A673 (cell line): ENCODE results near the gene CDPF1. TPM values are rescaled to one million over a fixed set of nuclear protein-coding genes. Genes with fewer than 3 reads are reported as not detected.

Source experiments
- BruUV-seq: library from RNA; stranded (reverse); fragments of 400-500 nt; replicated peaks from 2 replicates; lab custom pipeline; 2021; lab: Mats Ljungman, UMichigan
- CTCF ChIA-PET: fragments of 300-600 bp; sonication (Branson Sonifier 250); formaldehyde crosslinking; loops from one replicate; lab custom pipeline; 2022; ENCODE audit warnings: antibody characterized with exemption; lab: Charles Lee
- POLR2A ChIA-PET: fragments of 300-600 bp; sonication (Branson Sonifier 250); formaldehyde crosslinking; loops from one replicate; lab custom pipeline; 2022; ENCODE audit warnings: antibody characterized with exemption; ENCODE audit not compliant: low non-redundant PET; lab: Charles Lee
- DNase-seq: peaks from one replicate; pipeline ENCODE4 v3.0.0-alpha.2; 2015; ENCODE audit warnings: low spot score
- H3K27ac ChIP-seq: fragments of 200-600 bp; sonication (generic); 2 replicates; pipeline ENCODE4 v1.5.1; 2016; ENCODE audit warnings: mixed run types, low read depth, mild to moderate bottlenecking, mixed read lengths, antibody characterized with exemption, low read length; ENCODE audit not compliant: poor library complexity, severe bottlenecking
- H3K27me3 ChIP-seq: fragments of 200-600 bp; sonication (generic); replicated peaks from 2 replicates; pipeline ENCODE4 v1.6.1; 2017; ENCODE audit warnings: mixed run types, low read depth, mild to moderate bottlenecking, mixed read lengths, antibody characterized with exemption, low read length; ENCODE audit not compliant: insufficient read depth, poor library complexity
- H3K36me3 ChIP-seq: fragments of 200-600 bp; sonication (generic); 2 replicates; pipeline ENCODE4 v1.6.1; 2016; ENCODE audit warnings: mixed run types, mild to moderate bottlenecking, mixed read lengths, antibody characterized with exemption, low read length; ENCODE audit not compliant: insufficient read depth, poor library complexity, severe bottlenecking
- H3K4me1 ChIP-seq: fragments of 200-600 bp; sonication (generic); 2 replicates; pipeline ENCODE4 v1.6.1; 2017; ENCODE audit warnings: mixed run types, mild to moderate bottlenecking, mixed read lengths, antibody characterized with exemption, low read length; ENCODE audit not compliant: insufficient read depth, poor library complexity, severe bottlenecking
- H3K4me3 ChIP-seq: fragments of 200-600 bp; sonication (generic); 2 replicates; pipeline ENCODE4 v1.5.1; 2016; ENCODE audit warnings: low read depth, mixed run types, mild to moderate bottlenecking, mixed read lengths, low read length; ENCODE audit not compliant: poor library complexity, severe bottlenecking
- H3K9me3 ChIP-seq: fragments of 200-600 bp; sonication (generic); 2 replicates; pipeline ENCODE4 v1.6.1; 2016; ENCODE audit warnings: mixed run types, low read depth, mild to moderate bottlenecking, mixed read lengths, antibody characterized with exemption, low read length; ENCODE audit not compliant: poor library complexity, severe bottlenecking
- EZH2 ChIP-seq: fragments of 200-600 bp; sonication (generic); IDR thresholded peaks from 2 replicates; pipeline ENCODE4 v1.6.1; 2017; ENCODE audit warnings: borderline replicate concordance, low read depth, mild to moderate bottlenecking, mixed read lengths, antibody characterized with exemption, low read length; ENCODE audit not compliant: poor library complexity, severe bottlenecking
- intact Hi-C: fragments of 100-400 bp; cut with micrococcal nuclease; formaldehyde crosslinking; loops from one replicate; pipeline ENCODE4 v1.10.0; 2022; ENCODE audit not compliant: unreplicated experiment
- total RNA-seq: library from RNA; stranded (reverse); gene quantifications from 2 replicates; pipeline ENCODE4 v1.2.3, GENCODE V29; 2021
- TF ChIP-seq, protein P1 (sequence below): fragments of 300-800, 200-600 bp; sonication (generic); conservative IDR thresholded peaks from 2 replicates; pipeline ENCODE4 v1.5.1; 2017; ENCODE audit warnings: low read depth, mild to moderate bottlenecking, antibody characterized with exemption, low read length, moderate library complexity, mixed read lengths

CDPF1 gene
- total RNA-seq, 1 experiment from 2014 or later, result 7.0 TPM

GRCh38 chr22:46233231-46233630 is 16.9 kb downstream of the CDPF1 start:
- TF ChIP-seq, protein P1, sequence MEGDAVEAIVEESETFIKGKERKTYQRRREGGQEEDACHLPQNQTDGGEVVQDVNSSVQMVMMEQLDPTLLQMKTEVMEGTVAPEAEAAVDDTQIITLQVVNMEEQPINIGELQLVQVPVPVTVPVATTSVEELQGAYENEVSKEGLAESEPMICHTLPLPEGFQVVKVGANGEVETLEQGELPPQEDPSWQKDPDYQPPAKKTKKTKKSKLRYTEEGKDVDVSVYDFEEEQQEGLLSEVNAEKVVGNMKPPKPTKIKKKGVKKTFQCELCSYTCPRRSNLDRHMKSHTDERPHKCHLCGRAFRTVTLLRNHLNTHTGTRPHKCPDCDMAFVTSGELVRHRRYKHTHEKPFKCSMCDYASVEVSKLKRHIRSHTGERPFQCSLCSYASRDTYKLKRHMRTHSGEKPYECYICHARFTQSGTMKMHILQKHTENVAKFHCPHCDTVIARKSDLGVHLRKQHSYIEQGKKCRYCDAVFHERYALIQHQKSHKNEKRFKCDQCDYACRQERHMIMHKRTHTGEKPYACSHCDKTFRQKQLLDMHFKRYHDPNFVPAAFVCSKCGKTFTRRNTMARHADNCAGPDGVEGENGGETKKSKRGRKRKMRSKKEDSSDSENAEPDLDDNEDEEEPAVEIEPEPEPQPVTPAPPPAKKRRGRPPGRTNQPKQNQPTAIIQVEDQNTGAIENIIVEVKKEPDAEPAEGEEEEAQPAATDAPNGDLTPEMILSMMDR, result no peak
- no peak for TF ChIP-seq EZH2
- no TSS peak for BruUV-seq
- peak; percentile 67 for DNase-seq

DNA sequence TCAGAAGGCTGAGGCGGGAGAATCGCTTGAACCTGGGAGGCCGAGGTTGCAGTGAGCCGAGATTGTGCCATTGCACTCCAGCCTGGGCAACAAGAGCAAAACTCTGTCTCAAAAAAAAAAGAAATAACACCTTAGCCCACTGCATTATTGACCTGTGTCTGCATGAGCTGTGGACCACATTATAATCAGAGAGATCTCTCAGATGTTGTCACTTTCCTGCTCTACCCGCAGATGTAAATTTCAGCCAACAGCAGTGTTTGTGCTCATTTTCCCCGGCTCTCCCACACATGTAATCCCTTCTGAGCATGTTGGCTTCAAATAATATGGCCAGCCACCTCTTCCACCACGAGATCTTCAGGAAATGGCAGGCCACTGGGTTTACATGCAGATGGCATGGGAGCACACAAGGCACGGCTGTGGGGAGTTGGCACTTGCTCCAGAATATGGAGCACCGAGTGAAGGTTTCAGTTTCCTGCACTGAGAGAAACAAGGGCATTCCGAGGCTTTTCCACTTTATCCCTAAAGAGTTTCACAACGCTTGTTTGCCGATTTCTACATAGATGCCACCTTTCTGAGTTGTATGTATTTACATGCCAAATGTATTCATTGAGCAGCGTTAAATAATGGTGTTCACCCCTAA is 19.7 kb downstream of the CDPF1 start:
- CTCF ChIA-PET, result no interaction called here
- BruUV-seq, result no TSS peak
- POLR2A ChIA-PET, result no interaction called here
- TF ChIP-seq EZH2, result no peak
- TF ChIP-seq, protein P1, result no peak
- no peak overlapping the region for H3K27ac ChIP-seq
- H3K9me3 ChIP-seq, result no peaks in the 10 kb centered on the region
- H3K4me3 ChIP-seq, result no peak overlapping the region
- no peaks in the 10 kb centered on the region for H3K27me3 ChIP-seq
- H3K4me1 ChIP-seq, result no peaks in the 10 kb centered on the region
- intact Hi-C loops, result no loop called here
- H3K36me3 ChIP-seq, result no peaks in the 10 kb centered on the region
- no peak for DNase-seq

More at GRCh38 chr22:46233231-46233630, 16.9 kb downstream of the CDPF1 start:
- Histone ChIP-seq H3K4me1 (no peaks in the 10 kb centered on the region), H3K9me3 (no peaks in the 10 kb centered on the region), H3K36me3 (no peaks in the 10 kb centered on the region), H3K27me3 (no peaks in the 10 kb centered on the region), H3K4me3 (no peak overlapping the region), H3K27ac (no peak overlapping the region)
- intact Hi-C loops, result no loop called here
- CTCF ChIA-PET, result no interaction called here
- POLR2A ChIA-PET, result no interaction called here

GRCh38 chr22:46229701-46230100 is 20.4 kb downstream of the CDPF1 start:
- no TSS peak for BruUV-seq
- ChIA-PET CTCF (no interaction called here), POLR2A (no interaction called here)
- Histone ChIP-seq H3K4me3 (no peak overlapping the region), H3K4me1 (no peaks in the 10 kb centered on the region), H3K9me3 (no peaks in the 10 kb centered on the region), H3K27me3 (no peaks in the 10 kb centered on the region), H3K27ac (no peak overlapping the region), H3K36me3 (no peaks in the 10 kb centered on the region)
- intact Hi-C loops, result no loop called here
- no peak for TF ChIP-seq EZH2
- TF ChIP-seq, protein P1, result no peak
- no peak for DNase-seq
